Measurements from ENCODE around the gene NEUROD6.
A peak's percentile ranks its signal among the peaks of the same experiment; 100 is the strongest.

Gene NEUROD6

DNA sequence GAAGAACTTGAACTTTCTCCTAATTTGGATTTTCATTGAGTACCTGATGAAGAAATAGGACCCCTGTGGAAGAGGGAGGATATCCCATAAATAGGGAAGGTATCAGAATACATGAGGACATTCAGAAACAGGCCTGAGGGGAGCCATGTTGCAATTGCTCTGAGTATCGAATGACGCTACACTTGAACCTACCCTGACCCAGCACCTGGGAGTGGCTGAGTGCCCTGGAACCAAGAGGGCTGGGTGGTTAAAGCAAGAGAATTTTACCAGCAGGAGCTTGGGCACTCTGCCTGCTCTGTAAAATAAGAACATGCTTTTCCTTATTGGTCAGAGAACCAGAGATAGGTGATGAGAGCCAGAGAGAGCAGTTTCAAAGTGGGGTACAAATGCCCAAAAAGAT, 7.2 kb downstream of the NEUROD6 start:
- peak in 1 of 2 experiments; percentile 19 for DNase-seq

DNA sequence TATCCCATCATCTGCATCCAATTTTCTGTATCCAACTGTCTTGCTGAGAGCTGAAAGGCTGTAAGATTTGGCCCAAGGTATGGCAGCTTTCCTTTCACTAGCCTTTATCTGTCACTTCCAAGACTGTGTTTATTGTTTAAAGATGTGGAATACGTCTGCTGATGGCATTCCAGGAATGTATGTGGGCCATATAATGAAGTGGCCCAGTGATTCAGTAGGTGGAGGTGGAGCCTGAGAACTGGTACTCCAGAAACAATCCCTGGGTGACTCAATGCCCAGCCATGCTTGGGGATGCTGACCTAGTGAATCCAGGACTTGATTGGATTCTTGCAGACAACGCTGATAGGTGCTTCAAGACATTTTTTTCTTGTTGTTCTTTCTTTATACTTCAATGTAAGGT, 13.5 kb downstream of the NEUROD6 start:
- no peak for DNase-seq

DNA sequence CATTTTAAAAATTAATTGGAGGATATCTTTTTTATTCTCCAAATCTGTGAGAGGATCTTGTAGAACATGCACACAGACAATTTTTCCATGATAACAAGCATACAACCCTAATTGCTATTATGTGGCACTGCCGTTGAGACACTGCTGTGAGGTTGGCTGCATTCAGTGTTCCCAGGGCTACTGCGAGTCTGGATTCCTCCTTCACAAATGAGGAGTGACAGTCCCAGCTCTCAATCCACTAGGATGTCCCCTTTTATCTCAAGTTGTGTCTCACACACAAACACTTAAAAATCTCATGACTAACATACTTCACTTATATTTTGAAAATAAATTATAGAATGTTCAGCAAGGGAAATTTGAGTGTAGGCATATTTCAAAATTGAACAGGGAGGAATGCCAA, 14.1 kb downstream of the NEUROD6 start:
- no peak for DNase-seq

DNA sequence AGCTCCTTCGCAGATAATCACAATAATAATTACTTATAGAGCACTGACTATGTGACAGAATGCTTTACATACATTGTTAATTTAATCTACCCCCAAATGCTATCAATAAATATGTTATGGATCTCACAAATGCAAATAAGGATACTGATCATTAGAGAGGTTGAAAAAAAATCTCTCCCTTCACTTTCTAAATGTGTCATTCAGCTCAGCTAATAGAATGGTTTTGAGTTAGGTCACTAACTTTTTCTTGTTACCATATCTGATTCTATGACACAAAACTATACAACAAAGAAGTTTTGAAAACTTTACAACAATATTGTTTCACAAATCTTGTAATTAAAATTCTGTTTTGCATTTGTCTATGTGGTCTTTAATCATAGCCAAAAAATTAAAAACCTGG, 17.4 kb downstream of the NEUROD6 start:
- DNase-seq = no peak

DNA sequence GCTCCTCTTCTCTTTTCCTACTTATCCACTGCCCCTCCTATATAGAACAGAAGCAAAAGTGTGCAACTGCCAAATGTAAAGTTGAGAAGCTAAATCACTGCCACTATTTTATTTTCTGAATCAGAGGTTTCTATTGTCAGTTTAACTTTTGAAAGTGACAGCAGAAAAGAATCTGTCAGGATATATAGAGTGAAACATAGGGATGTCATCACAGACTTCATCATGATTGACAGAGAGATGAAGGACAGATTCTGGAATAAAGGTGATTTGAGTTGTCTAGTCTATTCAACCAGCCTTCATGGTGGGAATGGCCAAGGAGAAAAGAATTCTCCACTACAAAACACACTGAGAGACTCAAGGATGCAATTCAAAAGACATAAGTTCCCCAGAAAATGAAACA, 19.9 kb downstream of the NEUROD6 start:
- DNase-seq = no peak

DNA sequence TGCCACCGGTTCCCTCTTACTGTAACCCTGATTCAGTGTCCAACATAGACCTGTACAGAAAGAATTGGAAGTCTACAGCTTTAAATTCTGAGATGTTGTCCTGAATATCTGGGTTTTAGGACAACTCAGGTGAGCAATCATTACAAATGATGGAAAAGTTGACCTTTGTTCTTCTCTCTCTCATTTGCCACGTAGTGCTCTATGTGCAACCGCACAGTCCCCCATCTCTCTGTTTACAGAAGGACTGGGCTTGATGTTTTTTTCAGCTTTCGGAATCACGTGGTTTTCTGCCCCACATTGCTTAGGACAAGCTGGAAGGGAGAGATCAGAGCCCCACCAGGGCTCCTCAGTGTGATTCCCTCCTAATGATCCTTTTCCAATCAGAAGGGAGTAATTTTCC, 22.2 kb downstream of the NEUROD6 start:
- no peak for DNase-seq

DNA sequence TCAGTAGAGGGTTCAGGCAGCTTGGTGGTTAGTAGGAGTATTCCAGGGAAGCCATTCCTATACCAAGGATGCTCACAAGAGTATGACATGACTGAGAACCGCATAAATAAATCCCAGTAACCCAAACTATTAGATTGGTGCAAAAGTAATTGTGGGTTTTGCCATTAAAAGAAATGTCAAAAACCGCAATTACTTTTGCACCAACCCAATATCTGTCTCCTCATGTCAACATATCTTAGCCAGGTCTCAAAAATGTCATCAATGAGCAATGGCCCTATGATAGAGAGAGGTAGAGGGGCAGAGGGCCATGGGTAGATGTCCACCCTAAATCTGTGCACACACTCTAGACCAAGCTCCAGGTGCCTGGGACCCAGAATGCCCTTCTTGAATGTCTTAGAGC, 23.6 kb downstream of the NEUROD6 start:
- no peak for DNase-seq

DNA sequence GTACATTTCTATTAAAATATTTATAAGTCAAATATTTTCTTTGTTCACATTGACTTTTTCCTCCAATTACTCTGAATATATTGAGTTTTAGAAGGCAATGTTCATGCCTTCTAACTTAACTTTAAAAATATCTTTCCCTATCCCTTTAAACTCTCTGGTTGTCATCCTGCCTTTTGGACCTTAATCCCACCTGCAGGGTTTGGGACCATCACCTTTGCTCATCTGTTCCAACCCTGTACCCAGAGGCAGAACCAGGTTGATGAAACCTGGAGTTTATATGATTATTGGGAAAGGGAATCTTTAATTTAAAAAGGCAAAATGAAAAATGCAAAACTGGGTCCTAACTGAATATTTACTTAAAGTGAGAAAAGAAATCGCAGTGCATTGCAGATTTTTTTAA, 24.8 kb downstream of the NEUROD6 start:
- no peak for DNase-seq

DNA sequence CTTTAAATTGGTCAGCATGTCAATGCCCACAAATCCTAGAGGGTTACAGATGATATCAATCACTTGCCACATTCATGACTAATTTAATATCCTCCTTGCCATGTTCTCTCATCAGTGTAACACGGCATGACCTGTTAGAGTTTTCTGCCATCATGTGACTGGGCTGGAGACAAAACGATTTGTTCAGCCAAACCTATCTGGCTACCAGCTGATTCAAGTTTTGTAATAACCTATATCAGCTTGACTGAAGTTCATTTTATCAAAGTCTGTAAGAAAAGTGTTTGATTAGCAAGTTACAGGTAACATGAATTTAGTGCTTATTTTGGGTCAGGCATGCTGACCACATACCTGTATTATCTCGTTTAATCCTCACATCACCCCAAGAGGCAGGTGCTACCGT, 25.7 kb downstream of the NEUROD6 start:
- DNase-seq = no peak

DNA sequence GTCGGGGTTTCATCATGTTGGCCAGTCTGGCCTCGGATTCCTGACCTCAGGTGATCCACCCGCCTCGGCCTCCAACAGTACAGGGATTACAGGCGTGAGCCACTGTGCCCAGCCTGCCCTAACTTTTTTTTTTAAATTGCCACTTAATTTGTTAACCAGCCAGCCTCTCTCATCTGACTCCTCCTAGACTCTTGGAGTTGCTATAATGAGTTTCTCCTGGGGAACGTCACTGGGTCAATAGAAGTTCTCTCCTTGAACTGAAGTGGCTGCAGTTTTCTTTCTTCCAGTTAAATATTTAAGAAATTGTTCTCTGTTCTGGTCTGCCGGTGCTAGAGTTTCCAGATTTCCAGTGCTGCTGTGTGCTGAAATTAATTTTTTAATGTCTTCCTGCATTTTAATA, 27.6 kb downstream of the NEUROD6 start:
- DNase-seq = no peak

DNA sequence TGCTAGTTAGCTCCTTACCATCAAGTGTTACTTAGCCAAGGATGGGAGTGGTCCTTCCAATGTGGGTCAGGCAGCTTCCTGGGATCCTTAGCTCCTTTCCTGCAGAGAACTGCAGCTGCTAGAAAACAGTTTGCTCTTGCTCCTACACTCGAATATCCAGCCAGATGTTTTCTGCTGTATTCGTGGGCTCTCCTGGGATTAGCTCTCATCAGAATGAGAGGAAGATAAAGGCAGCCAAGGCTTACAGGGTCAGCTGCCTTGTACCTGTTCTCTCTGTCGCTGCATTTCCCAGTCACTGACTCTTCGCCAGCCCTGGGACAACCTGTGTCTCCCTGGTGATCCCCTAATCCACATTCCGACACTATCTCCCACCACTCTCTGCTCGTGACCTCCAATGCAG, 29.0 kb downstream of the NEUROD6 start:
- DNase-seq = peak; percentile 52 to 84

DNA sequence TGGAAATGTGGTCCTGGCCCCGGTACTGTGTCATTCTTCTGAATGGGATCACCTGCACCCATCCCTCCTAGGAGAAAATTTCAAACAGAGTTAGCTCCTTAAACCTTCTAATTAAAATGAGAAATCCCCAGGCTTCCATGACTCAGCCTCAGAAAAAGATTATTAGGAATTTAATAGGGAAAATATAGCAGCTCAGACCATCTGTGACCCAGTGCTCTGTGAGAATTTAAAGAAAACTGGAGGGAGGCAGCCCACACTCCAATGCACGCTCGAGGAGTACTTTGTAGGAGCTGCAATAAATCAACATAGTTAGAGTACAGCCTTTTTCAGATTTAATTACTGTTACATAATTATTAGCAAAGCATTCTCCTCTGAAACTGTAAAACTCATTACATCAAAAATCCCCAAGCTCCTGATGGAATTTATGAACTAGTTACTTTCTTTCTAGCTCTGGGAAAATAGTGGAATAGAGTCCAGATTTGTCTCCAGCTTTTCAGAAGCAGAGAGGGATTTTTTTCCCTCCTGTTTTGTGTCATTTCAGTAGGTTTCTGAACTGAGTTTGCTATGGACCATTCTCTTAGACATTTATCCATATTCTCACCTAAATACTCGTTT, 30.1 kb downstream of the NEUROD6 start:
- DNase-seq = peak; percentile 69 to 89

DNA sequence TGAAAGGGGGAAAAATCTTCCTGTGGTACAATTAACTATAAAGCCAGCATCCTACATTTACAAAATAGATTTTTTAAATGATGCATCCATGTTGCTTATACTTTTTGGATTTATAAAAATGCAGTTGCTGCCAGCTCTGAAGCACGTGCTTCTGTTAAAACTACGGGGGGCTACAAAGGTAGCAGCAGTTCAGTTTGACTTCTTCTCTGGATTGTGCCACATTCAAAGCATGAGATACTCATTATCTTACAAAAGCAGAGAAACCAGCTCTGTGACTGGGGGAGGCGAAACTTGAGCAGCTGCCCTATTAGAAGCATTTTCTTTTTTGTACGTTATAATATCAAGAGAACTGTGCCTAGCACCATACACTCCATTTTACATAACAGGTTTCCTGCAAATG, 31.1 kb downstream of the NEUROD6 start:
- DNase-seq = peak in 1 of 2 experiments; percentile 32

DNA sequence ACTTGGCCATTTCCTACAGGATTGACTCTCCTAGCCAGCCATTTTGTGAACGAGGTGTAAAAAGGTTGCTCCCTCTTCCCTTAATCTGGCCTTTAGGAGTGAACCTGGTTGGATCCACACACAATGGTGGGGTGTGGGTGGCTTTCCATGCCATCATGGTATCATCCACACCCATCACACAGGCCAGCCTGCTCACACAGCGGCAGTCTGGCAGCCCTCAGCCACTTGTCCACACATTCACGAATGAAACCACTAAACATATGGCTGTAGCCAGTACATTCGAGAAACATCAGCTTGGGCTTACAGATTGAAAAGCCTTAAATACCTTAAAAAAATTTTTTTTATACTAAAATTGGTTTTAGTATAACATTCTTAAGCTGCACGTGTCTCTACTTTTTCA, 31.9 kb downstream of the NEUROD6 start:
- DNase-seq = peak; percentile 23 to 56

DNA sequence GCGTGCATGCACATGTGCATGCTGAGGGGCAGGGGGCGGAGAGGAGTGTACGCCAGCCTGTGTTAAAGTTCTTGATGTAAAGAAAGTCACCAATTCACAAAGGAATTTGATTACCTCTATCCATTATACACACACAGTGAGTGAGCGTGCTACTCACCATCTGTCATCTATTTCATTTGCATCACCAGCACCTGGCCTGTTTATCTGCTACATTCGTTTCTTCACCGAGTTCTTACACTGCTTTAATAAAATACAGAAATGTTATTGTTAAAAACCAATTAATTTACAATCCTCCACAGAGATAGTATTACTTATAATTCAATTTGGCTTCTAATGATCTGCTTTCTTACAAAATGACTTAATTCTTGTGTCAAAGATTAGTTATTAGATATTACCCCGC, 32.6 kb downstream of the NEUROD6 start:
- DNase-seq = peak; percentile 73 to 90

DNA sequence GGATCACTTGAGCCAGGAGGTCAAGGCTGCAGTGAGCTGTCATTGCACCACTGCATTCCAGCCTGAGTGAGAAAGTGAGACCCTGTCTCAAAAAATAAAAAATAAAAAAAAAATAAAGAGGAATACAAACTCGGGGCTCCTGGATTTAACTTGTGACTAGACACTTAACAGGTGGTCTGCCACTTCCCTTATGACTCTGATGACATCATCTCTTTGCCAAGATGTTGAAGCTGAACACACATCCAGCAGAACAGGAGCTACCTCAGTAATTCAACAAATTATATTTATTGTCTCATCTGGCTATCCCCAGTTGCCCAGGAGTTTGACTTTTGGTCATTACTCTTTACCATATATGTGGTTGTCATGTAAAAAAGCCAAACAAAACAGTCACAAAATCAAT, 35.3 kb downstream of the NEUROD6 start:
- no peak for DNase-seq

DNA sequence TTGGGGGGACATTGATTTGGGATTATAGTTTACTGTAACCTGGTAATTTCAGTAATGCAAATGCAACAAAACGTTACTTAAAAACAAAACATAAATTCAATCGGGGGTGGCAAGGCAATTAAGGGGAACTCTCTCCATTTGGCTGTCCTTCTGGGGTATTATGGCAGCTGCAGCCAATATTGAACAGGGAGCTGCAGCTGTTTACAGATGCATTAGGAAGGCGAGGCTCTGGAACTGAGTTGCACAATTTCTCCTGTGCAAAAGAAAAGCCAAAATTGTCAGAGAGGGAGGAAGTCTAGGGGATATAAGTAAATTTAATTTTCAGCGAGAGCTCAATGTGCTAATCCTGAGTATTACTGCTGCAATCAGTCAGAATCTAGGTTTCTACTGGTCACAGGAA, 36.1 kb downstream of the NEUROD6 start:
- no peak for DNase-seq

DNA sequence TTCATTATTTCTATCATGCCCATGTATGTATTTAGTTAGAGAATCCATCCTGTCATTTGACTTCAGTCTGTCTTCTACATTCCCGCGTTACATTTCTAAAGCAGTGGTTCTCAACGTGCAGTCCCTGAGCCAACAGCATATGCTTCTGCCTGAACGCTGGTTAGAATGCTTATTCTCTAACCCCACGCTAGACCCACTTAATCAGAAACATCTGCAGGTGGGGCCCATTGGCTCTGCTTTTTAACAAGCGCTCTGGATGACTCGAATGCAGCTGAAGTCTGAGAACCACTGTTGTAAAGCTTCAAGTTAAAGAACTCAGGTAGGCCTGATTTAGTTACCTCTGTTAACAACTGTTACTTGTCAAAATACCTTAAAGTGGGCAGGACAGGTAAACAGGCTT, 38.2 kb downstream of the NEUROD6 start:
- DNase-seq = peak in 1 of 2 experiments; percentile 61

DNA sequence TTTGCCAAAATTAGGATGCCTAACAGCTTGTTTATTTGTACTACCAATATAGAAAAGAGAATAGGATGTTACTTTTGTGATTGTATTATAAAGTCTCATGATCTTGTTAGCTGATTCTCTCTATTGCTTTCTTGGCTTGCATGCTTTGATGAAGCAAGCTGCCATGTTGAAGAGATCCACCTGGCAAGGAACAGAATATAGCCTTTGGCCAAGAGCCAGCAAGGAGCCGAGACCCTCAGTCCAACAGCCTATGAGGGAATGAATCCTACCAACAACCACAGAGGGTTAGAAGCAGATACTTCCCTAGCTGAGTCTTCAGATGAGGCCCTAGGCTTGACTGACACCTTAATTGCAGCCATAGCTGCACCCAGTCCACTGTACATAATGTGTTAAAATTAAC, 41.2 kb downstream of the NEUROD6 start:
- DNase-seq = peak in 1 of 2 experiments; percentile 17

DNA sequence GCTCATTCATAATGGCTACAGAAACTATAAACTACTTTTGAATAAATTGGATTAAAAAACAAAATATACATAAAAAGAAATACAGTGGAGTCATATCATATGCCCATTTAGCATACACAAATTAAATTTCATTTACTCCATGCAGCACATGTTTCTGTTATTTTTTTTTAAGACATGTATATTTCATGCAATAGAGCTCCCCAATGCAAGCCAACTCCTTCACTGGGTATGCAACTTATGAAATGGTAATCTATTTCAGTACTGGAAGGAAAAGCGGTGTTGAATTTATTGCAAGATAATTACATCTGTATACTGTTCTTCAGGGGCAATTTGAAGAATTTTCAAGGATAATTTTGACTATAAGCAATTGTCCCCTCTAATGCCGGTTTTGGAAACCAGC, 49.9 kb downstream of the NEUROD6 start:
- DNase-seq = no peak

Data from NCI-H524 (cell line).